Right atrium auricular region (tissue), 2 donors: ENCODE results near the gene OPTC. TPM values are rescaled to one million over a fixed set of nuclear protein-coding genes. Genes with fewer than 3 reads are reported as not detected.
"Not testable (repeated sequence)": the region's sequence is repeated elsewhere in the genome, so short reads cannot be mapped to it uniquely, and the experiment has no call there.

ENCODE experiments used
- DNase-seq: peaks from one replicate; pipeline ENCODE4 v3.0.0-alpha.2; 2019; ENCODE audit warnings: low spot score
- H3K27ac ChIP-seq, 2 donors: fragments of 200-600 bp; sonication (generic); 1 replicate in 1 of 2; 2 replicates in 1 of 2; pipeline ENCODE4 v1.5.1; 2016 to 2019
- H3K27me3 ChIP-seq, 2 donors: fragments of 200-600 bp; sonication (generic); one replicate each; pipeline versions ENCODE4 v1.5.1 to v1.6.0; 2017 to 2019
- H3K36me3 ChIP-seq: fragments of 200-600 bp; sonication (generic); one replicate; pipeline ENCODE4 v1.5.1; 2016
- H3K4me1 ChIP-seq, 2 donors: fragments of 200-600 bp; sonication (generic); one replicate each; pipeline versions ENCODE4 v1.5.1 to v1.6.0; 2017 to 2019
- H3K4me3 ChIP-seq, 2 donors: fragments of 200-600 bp; sonication (generic); 1 replicate in 1 of 2; 2 replicates in 1 of 2; pipeline ENCODE4 v1.5.1; 2017 to 2019; ENCODE audit warnings: mild to moderate bottlenecking in 1 of 2, moderate library complexity in 1 of 2
- H3K9me3 ChIP-seq, 2 donors: fragments of 200-600 bp; sonication (generic); one replicate each; pipeline ENCODE4 v1.5.1; 2019
- CTCF ChIP-seq, 2 donors: fragments of 200-600 bp; sonication (generic); IDR thresholded peaks; one replicate each; pipeline ENCODE4 v1.5.1; 2019; ENCODE audit warnings: antibody characterized with exemption in 2 of 2
- total RNA-seq, 2 donors: library from RNA; depleted of rRNA; stranded (reverse); fragments of >200 nt; gene quantifications; one replicate each; pipeline ENCODE4 v1.1.0, GENCODE V29; 2016

OPTC gene
- total RNA-seq: not detected

- Histone ChIP-seq H3K36me3 (no peaks in the 10 kb centered on the region), H3K27me3 (no peaks in the 10 kb centered on the region), H3K4me1 (no peaks in the 10 kb centered on the region), H3K4me3 (no peak within 1 kb of the TSS), H3K9me3 (no peaks in the 10 kb centered on the region), H3K27ac (no peak within 1 kb of the TSS)
- DNase-seq: no peak
- TF ChIP-seq CTCF (IDR thresholded peaks at IDR 0.05): no peak
Observed at GRCh38 chr1:203493901-203494300, at the start of gene OPTC. OPTC (plus strand) TSS chr1:203494153; CDS start chr1:203496006, 1,853 bp downstream.

GRCh38 chr1:203444171-203444576 lies 49.8 kb upstream of the OPTC start:
- no peak overlapping the region for H3K4me3 ChIP-seq
- peak overlapping the region in 1 of 2 donors; percentile 74 for H3K27ac ChIP-seq
- DNase-seq: no peak
- H3K36me3 ChIP-seq: no peaks in the 10 kb centered on the region
- no peaks in the 10 kb centered on the region for H3K27me3 ChIP-seq
- H3K4me1 ChIP-seq: peaks cover 0 to 18% of the 10 kb centered on the region in 2 donors
- H3K9me3 ChIP-seq: peaks cover 0 to 15% of the 10 kb centered on the region in 2 donors
- TF ChIP-seq CTCF (IDR thresholded peaks at IDR 0.05): no peak

GRCh38 chr1:203447151-203447550 lies 46.8 kb upstream of the OPTC start:
- H3K4me3 ChIP-seq: no peak overlapping the region
- DNase-seq: no peak
- TF ChIP-seq CTCF (IDR thresholded peaks at IDR 0.05): no peak
- peak overlapping the region; percentile 58 to 73 for H3K27ac ChIP-seq
- no peaks in the 10 kb centered on the region for H3K36me3 ChIP-seq
- peaks cover 0 to 16% of the 10 kb centered on the region in 2 donors for H3K4me1 ChIP-seq
- no peaks in the 10 kb centered on the region for H3K27me3 ChIP-seq
- peaks cover 0 to 15% of the 10 kb centered on the region in 2 donors for H3K9me3 ChIP-seq

GRCh38 chr1:203447598-203447997 lies 46.4 kb upstream of the OPTC start:
- not testable (repeated sequence) for H3K4me3 ChIP-seq, H3K36me3 ChIP-seq, H3K27me3 ChIP-seq, DNase-seq
- Histone ChIP-seq H3K27ac (peak overlapping the region; percentile 58 to 73), H3K9me3 (peaks cover 0 to 15% of the 10 kb centered on the region in 2 donors), H3K4me1 (peaks cover 0 to 16% of the 10 kb centered on the region in 2 donors)

GRCh38 chr1:203448521-203449061 lies 45.4 kb upstream of the OPTC start:
- no peak overlapping the region for H3K4me3 ChIP-seq
- H3K9me3 ChIP-seq: peaks cover 0 to 15% of the 10 kb centered on the region in 2 donors
- peak; percentile 85 for DNase-seq
- no peaks in the 10 kb centered on the region for H3K27me3 ChIP-seq
- peak overlapping the region; percentile 58 to 75 for H3K27ac ChIP-seq
- H3K36me3 ChIP-seq: no peaks in the 10 kb centered on the region
- TF ChIP-seq CTCF (IDR thresholded peaks at IDR 0.05): no peak
- H3K4me1 ChIP-seq: peaks cover 0 to 16% of the 10 kb centered on the region in 2 donors

- Histone ChIP-seq H3K9me3 (peaks cover 0 to 10% of the 10 kb centered on the region in 2 donors), H3K4me1 (peaks cover 0 to 16% of the 10 kb centered on the region in 2 donors), H3K27me3 (no peaks in the 10 kb centered on the region), H3K27ac (peak overlapping the region; percentile 58 to 75), H3K4me3 (no peak overlapping the region), H3K36me3 (no peaks in the 10 kb centered on the region)
- DNase-seq: no peak
- TF ChIP-seq CTCF (IDR thresholded peaks at IDR 0.05): no peak
Observed at GRCh38 chr1:203450001-203450400, 44.0 kb upstream of the OPTC start.
